GM12878 (cell line): ENCODE results near the gene SLAMF9. TPM values are rescaled to one million over a fixed set of nuclear protein-coding genes. Genes with fewer than 3 reads are reported as not detected.

Experiments
- ATAC-seq: fragments of 200-7000 bp; cut with Tn5 transposase; 3 replicates; pipeline ENCODE4 v1.9.1; 2020; ENCODE audit warnings: mild to moderate bottlenecking, moderate library complexity
- BruUV-seq: library from RNA; stranded (reverse); fragments of 400-500 nt; replicated peaks from 2 replicates; lab custom pipeline; 2021; lab: Mats Ljungman, UMichigan
- CTCF ChIA-PET: fragments of 300-600 bp; sonication (Branson Sonifier 250); formaldehyde crosslinking; extraction: SDS; loops from one replicate; lab custom pipeline; 2021; ENCODE audit warnings: inconsistent platforms; lab: Yijun Ruan, JAX
- POLR2A ChIA-PET: fragments of 350-600 bp; formaldehyde crosslinking; extraction: SDS; loops from one replicate; lab custom pipeline; 2021; ENCODE audit warnings: inconsistent platforms; lab: Charles Lee
- RAD21 ChIA-PET: fragments of 300-600 bp; sonication (Branson Sonifier 250); formaldehyde crosslinking; loops from one replicate; lab custom pipeline; 2023; ENCODE audit warnings: antibody characterized with exemption; ENCODE audit not compliant: unreplicated experiment; lab: Charles Lee
- SMC1A ChIA-PET: fragments of 300-600 bp; sonication (Branson Sonifier 250); formaldehyde crosslinking; loops from one replicate; lab custom pipeline; 2023; ENCODE audit not compliant: unreplicated experiment, uncharacterized antibody; lab: Charles Lee
- DNase-seq: peaks from one replicate; pipeline ENCODE4 v3.0.0-alpha.2; 2011; ENCODE audit warnings: low read depth, low spot score
- FAIRE-seq: peaks from 3 replicates; lab custom pipeline; 2011; peaks lifted over from hg19 to GRCh38; lab: Jason Lieb, UNC
- H2AFZ ChIP-seq: 2 replicates; pipeline ENCODE4 v1.6.0; 2011; ENCODE audit warnings: low read depth, low read length, control low read depth; ENCODE audit not compliant: control insufficient read depth
- H3K27ac ChIP-seq: 2 replicates; pipeline ENCODE4 v1.5.1; 2011; ENCODE audit warnings: control low read depth; ENCODE audit not compliant: control insufficient read depth, insufficient read depth
- H3K27me3 ChIP-seq, 2 experiments: replicated peaks in 1 of 2; 2 replicates each; pipeline versions ENCODE4 v1.6.0 to v1.6.1; 2011; ENCODE audit warnings: low read length in 1 of 2; ENCODE audit not compliant: control insufficient read depth in 2 of 2, insufficient read depth in 2 of 2
- H3K36me3 ChIP-seq, 2 experiments: 2 replicates each; pipeline ENCODE4 v1.5.1; 2011; ENCODE audit warnings: low read length in 1 of 2; ENCODE audit not compliant: control insufficient read depth in 2 of 2, insufficient read depth in 2 of 2
- H3K4me1 ChIP-seq: 2 replicates; pipeline ENCODE4 v1.6.1; 2011; ENCODE audit warnings: mild to moderate bottlenecking, low read length, moderate library complexity, mixed read lengths; ENCODE audit not compliant: control insufficient read depth, insufficient read depth
- H3K4me2 ChIP-seq: 2 replicates; pipeline ENCODE4 v1.6.0; 2011; ENCODE audit warnings: control low read depth; ENCODE audit not compliant: control insufficient read depth, insufficient read depth
- H3K4me3 ChIP-seq: fragments of 200-600 bp; sonication (generic); 2 replicates; pipeline ENCODE4 v1.5.1; 2016
- H3K79me2 ChIP-seq: 2 replicates; pipeline ENCODE4 v1.6.0; 2011; ENCODE audit warnings: low read length; ENCODE audit not compliant: control insufficient read depth, insufficient read depth
- H3K9ac ChIP-seq: 2 replicates; pipeline ENCODE4 v1.8.0; 2011; ENCODE audit warnings: low read length, control low read depth, mixed read lengths; ENCODE audit not compliant: control insufficient read depth, insufficient read depth
- H3K9me3 ChIP-seq: replicated peaks from 3 replicates; pipeline ENCODE4 v1.5.1; 2011; ENCODE audit warnings: mild to moderate bottlenecking, low read length; ENCODE audit not compliant: control insufficient read depth, insufficient read depth
- H4K20me1 ChIP-seq: 2 replicates; pipeline ENCODE4 v1.6.0; 2011; ENCODE audit not compliant: control insufficient read depth, insufficient read depth
- CBFB ChIP-seq: IDR thresholded peaks from 2 replicates; pipeline ENCODE4 v1.6.1; 2016; ENCODE audit warnings: antibody characterized with exemption, low read depth
- E2F8 ChIP-seq: fragments of 450-650 bp; IDR thresholded peaks from 2 replicates; pipeline ENCODE4 v1.6.1; 2018; ENCODE audit warnings: mild to moderate bottlenecking, low read depth, moderate library complexity; ENCODE audit not compliant: partially characterized antibody
- E4F1 ChIP-seq: fragments of 450-650 bp; IDR thresholded peaks from 2 replicates; pipeline ENCODE4 v1.6.1; 2018; ENCODE audit warnings: borderline replicate concordance, mild to moderate bottlenecking; ENCODE audit not compliant: partially characterized antibody
- KAT2A ChIP-seq: conservative IDR thresholded peaks from 2 replicates; pipeline ENCODE4 v1.6.1; 2011; ENCODE audit warnings: low read depth, low read length; ENCODE audit not compliant: control insufficient read depth
- NFXL1 ChIP-seq: fragments of 450-650 bp; IDR thresholded peaks from 2 replicates; pipeline ENCODE4 v1.6.1; 2017; ENCODE audit warnings: antibody characterized with exemption, mild to moderate bottlenecking, borderline replicate concordance
- PKNOX1 ChIP-seq: fragments of 450-650 bp; IDR thresholded peaks from 2 replicates; pipeline ENCODE4 v1.6.1; 2016; ENCODE audit warnings: mild to moderate bottlenecking
- RFX5 ChIP-seq: IDR thresholded peaks from 2 replicates; pipeline ENCODE4 v1.6.1; 2011; ENCODE audit warnings: low read depth, low read length, improper control_type of control experiment
- WRNIP1 ChIP-seq: IDR thresholded peaks from 2 replicates; pipeline ENCODE4 v1.6.1; 2011; ENCODE audit warnings: low read depth, low read length, improper control_type of control experiment, borderline replicate concordance
- ZNF592 ChIP-seq: fragments of 450-650 bp; IDR thresholded peaks from 2 replicates; pipeline ENCODE4 v1.6.1; 2017; ENCODE audit warnings: mild to moderate bottlenecking, moderate library complexity
- ZZZ3 ChIP-seq: IDR thresholded peaks from 2 replicates; pipeline ENCODE4 v1.6.1; 2011; ENCODE audit warnings: low read depth; ENCODE audit not compliant: control insufficient read depth, insufficient read length
- WGBS: methylation state at CpG from one replicate; pipeline ENCODE4 v1.1.6; 2016; ENCODE audit warnings: low lambda C conversion rate; ENCODE audit not compliant: insufficient replicate concordance, insufficient coverage; ENCODE audit errors: missing lambda C conversion rate; 5-methylcytosine and 5-hydroxymethylcytosine counted together
- in situ Hi-C: fragments of 300-500 bp; cut with MboI; formaldehyde crosslinking; loops from 9 replicates; pipeline ENCODE4 v1.14.3; 2018; ENCODE audit warnings: mixed read lengths
- intact Hi-C: fragments of 100-400 bp; cut with micrococcal nuclease; formaldehyde crosslinking; loops from one replicate; pipeline ENCODE4 v1.14.2; 2022; ENCODE audit not compliant: unreplicated experiment
- polyA plus RNA-seq, 11 experiments: library from polyadenylated mRNA; depleted of rRNA in 4 of 11; unstranded in 6 of 11; stranded (reverse) in 5 of 11; fragments of >200 nt; fragmentation: Nextera tagmentation in 4 of 11; fragmentation: Illumina TruSeq in 1 of 11; extraction: Ambion mirVana in 4 of 11; extraction: Trizol in 1 of 11; gene quantifications; 1 replicate in 1 of 11; 2 replicates in 10 of 11; pipeline versions ENCODE4 v1.2.1 to v1.2.3, GENCODE V29; 2011 to 2016; ENCODE audit warnings: inconsistent platforms in 2 of 11, missing spikeins in 2 of 11, low read depth in 1 of 11
- total RNA-seq, 4 experiments: library from RNA; depleted of rRNA in 3 of 4; stranded (reverse); fragments of >200 nt in 3 of 4; fragmentation: Illumina TruSeq in 1 of 4; extraction: Trizol in 1 of 4; gene quantifications; 2 replicates each; pipeline versions ENCODE4 v1.2.1 to v1.2.3, GENCODE V29; 2013 to 2021

SLAMF9 gene
- total and polyA plus RNA-seq, 10 of the 15 experiments (the other 5 are each of a cell fraction or from before 2014, with no cell fraction given), result not detected

GRCh38 chr1:159951551-159951950 is 2.5 kb downstream of the SLAMF9 start (continued):
- no peak for TF ChIP-seq E2F8

- Histone ChIP-seq H2AFZ (no peak overlapping the region), H3K79me2 (no peaks in the 10 kb centered on the region), H3K36me3 (no peaks in the 10 kb centered on the region), H3K9me3 (no peaks in the 10 kb centered on the region), H3K4me1 (no peaks in the 10 kb centered on the region), H3K4me2 (no peak overlapping the region), H3K4me3 (no peak overlapping the region), H3K27me3 (peaks cover 4 to 5% of the 10 kb centered on the region in 2 experiments), H3K27ac (no peak overlapping the region), H4K20me1 (no peaks in the 10 kb centered on the region), H3K9ac (no peak overlapping the region)
- WGBS, result 6% methylated on average over 2 of the region's 2 CpGs
- POLR2A ChIA-PET, result no interaction called here
- no peak for ATAC-seq
- SMC1A ChIA-PET, result interaction anchor here (3.1 kb wide), 1 partner anchor 55 kb away, joined by 11 read pairs; no protein-coding TSS in a partner anchor
- DNase-seq, result no peak
- in situ Hi-C loops (no loop called here), intact Hi-C loops (no loop called here)
- RAD21 ChIA-PET, result no interaction called here
- CTCF ChIA-PET, result interaction anchor here (0.6 kb wide), 1 partner anchor 55 kb away, joined by 3 read pairs; no protein-coding TSS in a partner anchor
- BruUV-seq, result no TSS peak
- no peak for FAIRE-seq
- TF ChIP-seq ZZZ3 (no peak), ZNF592 (no peak), RFX5 (no peak), NFXL1 (no peak), KAT2A (no peak), WRNIP1 (no peak), CBFB (no peak), E4F1 (no peak), PKNOX1 (no peak)
Measured at GRCh38 chr1:159951016-159951415, 3.0 kb downstream of the SLAMF9 start.
